ENCODE data around the gene CPNE6. TPM values are rescaled to one million over a fixed set of nuclear protein-coding genes. Genes with fewer than 3 reads are reported as not detected.
A peak's percentile ranks its signal among the peaks of the same experiment; 100 is the strongest.

CPNE6 gene
- total RNA-seq, 6 experiments from 2014 or later = not detected

DNA sequence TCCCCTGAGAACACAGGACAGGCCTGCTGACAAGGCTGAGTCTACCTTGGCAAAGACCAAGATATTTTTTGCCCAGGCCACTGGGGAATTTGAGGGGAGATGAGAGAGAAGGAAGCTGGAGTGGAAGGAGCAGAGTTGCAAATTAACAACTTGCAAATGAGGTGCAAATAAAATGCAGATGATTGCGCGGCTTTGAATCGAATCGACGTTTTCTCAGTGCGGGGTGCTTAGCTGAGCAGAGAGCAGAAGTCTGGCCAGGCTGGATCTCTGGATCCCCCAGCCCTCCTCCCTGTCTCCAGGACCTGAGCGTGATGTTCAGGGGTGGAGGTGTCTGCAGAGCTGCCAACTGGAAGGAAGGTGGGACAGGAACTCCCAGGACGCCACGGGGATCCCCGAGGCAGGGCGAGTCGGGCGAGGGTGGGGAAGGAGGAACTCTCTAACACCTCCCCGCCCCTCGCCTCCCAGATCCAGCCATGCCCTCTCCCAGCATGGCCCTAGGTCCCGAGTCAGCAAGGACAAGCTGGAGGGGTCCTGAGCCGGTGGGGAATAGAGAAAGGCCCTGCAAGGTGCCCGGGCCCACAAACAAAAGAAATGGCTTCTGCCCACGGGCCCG, 20.1 kb upstream of the CPNE6 start:
- H3K27ac Mint-ChIP-seq = peak overlapping the region; percentile 45; the same call in 1 of the 2 replicates
- TF ChIP-seq, protein P1, sequence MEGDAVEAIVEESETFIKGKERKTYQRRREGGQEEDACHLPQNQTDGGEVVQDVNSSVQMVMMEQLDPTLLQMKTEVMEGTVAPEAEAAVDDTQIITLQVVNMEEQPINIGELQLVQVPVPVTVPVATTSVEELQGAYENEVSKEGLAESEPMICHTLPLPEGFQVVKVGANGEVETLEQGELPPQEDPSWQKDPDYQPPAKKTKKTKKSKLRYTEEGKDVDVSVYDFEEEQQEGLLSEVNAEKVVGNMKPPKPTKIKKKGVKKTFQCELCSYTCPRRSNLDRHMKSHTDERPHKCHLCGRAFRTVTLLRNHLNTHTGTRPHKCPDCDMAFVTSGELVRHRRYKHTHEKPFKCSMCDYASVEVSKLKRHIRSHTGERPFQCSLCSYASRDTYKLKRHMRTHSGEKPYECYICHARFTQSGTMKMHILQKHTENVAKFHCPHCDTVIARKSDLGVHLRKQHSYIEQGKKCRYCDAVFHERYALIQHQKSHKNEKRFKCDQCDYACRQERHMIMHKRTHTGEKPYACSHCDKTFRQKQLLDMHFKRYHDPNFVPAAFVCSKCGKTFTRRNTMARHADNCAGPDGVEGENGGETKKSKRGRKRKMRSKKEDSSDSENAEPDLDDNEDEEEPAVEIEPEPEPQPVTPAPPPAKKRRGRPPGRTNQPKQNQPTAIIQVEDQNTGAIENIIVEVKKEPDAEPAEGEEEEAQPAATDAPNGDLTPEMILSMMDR (IDR thresholded peaks at IDR 0.05) = no peak
- H3K4me1 Mint-ChIP-seq (ENCODE audit: low read depth) = peaks cover 12% of the 10 kb centered on the region
- peaks cover 46% of the 10 kb centered on the region for H3K27me3 Mint-ChIP-seq (ENCODE audit: insufficient read depth)
- no peaks in the 10 kb centered on the region for H3K9me3 Mint-ChIP-seq
- DNase-seq = no peak
- H3K36me3 Mint-ChIP-seq (ENCODE audit: low read depth) = no peaks in the 10 kb centered on the region
- peak overlapping the region; percentile 81 for H3K4me3 Mint-ChIP-seq

- H3K27me3 Mint-ChIP-seq (ENCODE audit: insufficient read depth) = peaks cover 48% of the 10 kb centered on the region
- peak within 1 kb of the TSS; percentile 45; the same call in 1 of the 2 replicates for H3K27ac Mint-ChIP-seq
- TF ChIP-seq, protein P1 (IDR thresholded peaks at IDR 0.05) = no peak
- peak within 1 kb of the TSS; percentile 81 for H3K4me3 Mint-ChIP-seq
- DNase-seq = peak; percentile 10
- no peaks in the 10 kb centered on the region for H3K36me3 Mint-ChIP-seq (ENCODE audit: low read depth)
- H3K4me1 Mint-ChIP-seq (ENCODE audit: low read depth) = peaks cover 12% of the 10 kb centered on the region
- no peaks in the 10 kb centered on the region for H3K9me3 Mint-ChIP-seq
Measured at GRCh38 chr14:24051789-24052655, 19.3 kb upstream of the CPNE6 start, which contains the start of gene CARMIL3. TSS of gene CARMIL3 (plus strand) at chr14:24052009. CDS start at chr14:24052154, 145 bp downstream.

DNA sequence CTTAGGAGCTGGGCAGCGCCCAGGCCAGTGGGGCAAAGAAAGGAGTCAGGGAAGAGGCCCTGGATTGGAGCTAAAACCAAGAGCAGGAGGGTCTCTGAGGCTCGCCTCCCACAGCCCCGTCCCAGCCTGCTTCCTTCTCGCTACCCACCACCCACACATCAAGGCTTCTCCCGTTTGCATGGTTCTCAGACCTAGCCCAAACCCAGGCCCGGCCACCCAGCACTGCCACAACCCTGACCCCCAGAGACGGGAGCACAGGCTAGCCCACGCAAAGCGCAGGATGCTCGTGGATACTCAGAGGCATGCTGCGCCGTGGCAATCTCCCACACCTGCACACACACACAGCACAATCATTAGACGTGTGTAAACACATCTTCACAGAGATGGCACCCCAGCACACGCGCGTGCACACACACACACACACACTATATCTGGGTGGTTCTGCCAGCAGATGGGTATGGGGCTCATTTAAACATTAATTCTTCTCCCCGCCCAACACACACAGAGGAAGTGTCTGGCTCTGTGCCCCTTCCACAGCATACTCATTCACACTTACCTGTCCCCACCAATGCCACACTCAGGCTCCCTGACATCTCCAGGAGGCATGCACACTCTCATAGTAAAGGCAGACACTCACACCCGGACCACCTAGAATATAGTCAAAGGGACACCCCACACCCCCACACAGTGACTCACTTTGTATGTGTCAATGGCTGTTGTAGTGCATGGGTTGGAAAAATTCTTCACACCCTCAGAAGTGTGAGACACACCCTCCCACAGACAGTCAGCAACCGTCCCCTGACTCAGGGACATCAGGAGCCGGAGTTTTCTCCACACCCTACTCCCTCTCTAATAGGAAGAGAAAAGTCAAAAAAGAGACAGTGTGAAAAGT, 18.5 kb upstream of the CPNE6 start:
- Mint-ChIP-seq H3K27me3 (ENCODE audit: insufficient read depth) (peaks cover 45% of the 10 kb centered on the region), H3K4me3 (peak overlapping the region; percentile 57), H3K36me3 (ENCODE audit: low read depth) (no peaks in the 10 kb centered on the region), H3K27ac (no peak overlapping the region), H3K4me1 (ENCODE audit: low read depth) (peaks cover 12% of the 10 kb centered on the region), H3K9me3 (no peaks in the 10 kb centered on the region)
- TF ChIP-seq, protein P1 (IDR thresholded peaks at IDR 0.05) = no peak
- DNase-seq = no peak

- H3K27ac Mint-ChIP-seq = no peak overlapping the region
Measured at GRCh38 chr14:24053548-24054323, 17.6 kb upstream of the CPNE6 start.

More at GRCh38 chr14:24053548-24054323, 17.6 kb upstream of the CPNE6 start:
- no peak for DNase-seq
- Mint-ChIP-seq H3K27me3 (ENCODE audit: insufficient read depth) (peaks cover 43% of the 10 kb centered on the region), H3K36me3 (ENCODE audit: low read depth) (no peaks in the 10 kb centered on the region), H3K9me3 (no peaks in the 10 kb centered on the region), H3K4me3 (no peak overlapping the region), H3K4me1 (ENCODE audit: low read depth) (peaks cover 12% of the 10 kb centered on the region)
- TF ChIP-seq, protein P1 (IDR thresholded peaks at IDR 0.05) = no peak

Data from HFFc6 (cell line).